PFSK-1 (cell line): ENCODE results near the gene SH3BGRL2.

Source experiments
- FOXP2 ChIP-seq: optimal IDR thresholded peaks from 2 replicates; pipeline ENCODE3; 2011; ENCODE audit warnings: borderline replicate concordance, control low read depth, inconsistent platforms; ENCODE audit not compliant: insufficient read depth; ENCODE audit errors: extremely low read length, extremely low read depth
- POLR2AphosphoS5 ChIP-seq: IDR thresholded peaks from 2 replicates; pipeline ENCODE4 v1.6.1; 2012; ENCODE audit warnings: low read depth, mild to moderate bottlenecking, control low read depth, low read length, moderate library complexity
- REST ChIP-seq, 2 experiments: IDR thresholded peaks; 2 replicates each; pipeline versions ENCODE4 v1.6.1 to v1.8.0; 2011 to 2012; ENCODE audit warnings: low read depth in 2 of 2, low read length in 2 of 2, control low read depth in 1 of 2, inconsistent platforms in 1 of 2, mild to moderate bottlenecking in 1 of 2, moderate library complexity in 1 of 2; ENCODE audit not compliant: insufficient read depth in 1 of 2
- SIN3A ChIP-seq: IDR thresholded peaks from 2 replicates; pipeline ENCODE4 v1.6.1; 2012; ENCODE audit warnings: mild to moderate bottlenecking, low read length, moderate library complexity, borderline replicate concordance; ENCODE audit not compliant: insufficient read depth
- TAF1 ChIP-seq: IDR thresholded peaks from 2 replicates; pipeline ENCODE4 v1.6.1; 2012; ENCODE audit warnings: low read length, control low read depth, borderline replicate concordance; ENCODE audit not compliant: insufficient read depth

The SH3BGRL2 gene

GRCh38 chr6:79699606-79700005, 68.5 kb downstream of the SH3BGRL2 start:
- TF ChIP-seq TAF1 (no peak), FOXP2 (no peak), REST (IDR thresholded peaks at IDR 0.05; ENCODE audit: insufficient read depth in 1 of 2, low read depth in 2 of 2, low read length in 2 of 2) (no peak), SIN3A (no peak), POLR2AphosphoS5 (no peak)

GRCh38 chr6:79702691-79703090, 71.6 kb downstream of the SH3BGRL2 start:
- TF ChIP-seq FOXP2 (no peak), SIN3A (no peak), TAF1 (no peak), REST (IDR thresholded peaks at IDR 0.05; ENCODE audit: insufficient read depth in 1 of 2, low read depth in 2 of 2, low read length in 2 of 2) (no peak), POLR2AphosphoS5 (no peak)

DNA sequence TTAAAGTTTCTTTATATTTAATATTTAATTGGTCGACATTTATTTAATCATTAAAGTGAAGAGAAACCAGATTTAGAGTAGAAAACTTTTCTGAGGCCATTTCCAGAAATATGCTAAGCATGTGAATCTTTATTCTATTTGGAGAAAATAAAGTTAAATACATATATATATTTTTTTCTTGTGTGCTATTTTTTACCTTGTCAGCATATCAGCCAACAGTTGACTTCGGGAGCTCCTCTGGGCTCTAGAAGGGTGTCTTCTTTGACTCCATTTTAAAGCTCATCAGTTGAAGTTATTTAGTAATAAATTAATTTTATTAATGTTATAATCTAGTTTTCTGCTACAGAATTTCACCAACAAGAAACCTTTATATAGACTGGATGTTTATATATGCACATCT, 73.1 kb downstream of the SH3BGRL2 start:
- TF ChIP-seq POLR2AphosphoS5 (no peak), TAF1 (no peak), REST (IDR thresholded peaks at IDR 0.05; ENCODE audit: insufficient read depth in 1 of 2, low read depth in 2 of 2, low read length in 2 of 2) (no peak)

- no peak for TF ChIP-seq SIN3A
Measured at GRCh38 chr6:79705456-79705995, 74.4 kb downstream of the SH3BGRL2 start.

DNA sequence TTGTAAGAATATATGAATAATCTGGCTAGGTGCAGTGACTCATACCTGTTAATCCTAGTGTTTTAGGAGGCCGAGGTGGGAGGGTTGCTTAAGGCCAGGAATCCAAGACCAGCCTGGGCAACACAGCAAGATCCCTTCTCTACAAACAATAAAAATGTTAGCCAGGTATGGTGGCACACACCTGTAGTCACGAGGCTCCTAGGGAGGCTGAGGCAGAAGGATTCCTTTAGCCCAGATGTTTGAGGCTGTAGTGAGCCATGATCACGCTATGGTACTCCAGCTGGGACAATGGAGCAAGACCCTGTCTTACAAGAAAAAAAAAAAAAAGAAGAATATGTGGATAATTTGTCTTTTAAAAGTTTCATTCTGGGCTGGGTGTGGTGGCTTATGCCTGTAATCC, 75.4 kb downstream of the SH3BGRL2 start:
- TF ChIP-seq SIN3A (no peak), REST (IDR thresholded peaks at IDR 0.05; ENCODE audit: insufficient read depth in 1 of 2, low read depth in 2 of 2, low read length in 2 of 2) (no peak), POLR2AphosphoS5 (no peak), TAF1 (no peak), FOXP2 (no peak)
